Measurements from ENCODE around the gene MYADML2. TPM values are rescaled to one million over a fixed set of nuclear protein-coding genes. Genes with fewer than 3 reads are reported as not detected.

The MYADML2 gene
- total and polyA plus RNA-seq, 10 donors = not detected

DNA sequence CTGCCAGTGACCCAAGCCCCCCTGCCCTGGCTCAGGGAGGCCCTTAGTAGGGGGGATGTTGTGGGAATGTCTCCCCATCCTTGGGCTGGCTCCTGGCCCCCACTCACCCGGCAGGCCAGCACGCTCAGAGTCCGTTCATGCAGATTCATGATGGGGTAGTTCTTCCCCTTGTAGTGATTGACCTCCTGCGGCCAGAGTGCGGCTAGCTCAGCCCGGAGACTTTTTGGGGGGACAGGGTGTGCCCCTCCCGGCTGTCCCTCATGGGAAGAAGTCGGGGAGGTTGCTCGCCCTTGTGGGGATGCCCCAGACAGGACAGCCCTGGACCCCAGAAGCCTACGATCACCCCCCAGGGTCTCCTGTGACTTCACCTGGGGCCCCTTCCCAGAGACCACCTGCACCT lies 41.0 kb downstream of the MYADML2 start:
- intact Hi-C loops (cut with DNase I; ENCODE audit: low total_unique reads) = no loop called here
- Histone ChIP-seq H3K36me3 (peaks cover 0 to 63% (median 15%) of the 10 kb centered on the region in 6 donors), H3K9me3 (no peaks in the 10 kb centered on the region), H3K27me3 (replicated peaks in 1 of 7) (peaks cover 0 to 26% (median 16%) of the 10 kb centered on the region in 7 donors), H3K4me1 (peaks cover 8 to 43% (median 35%) of the 10 kb centered on the region in 6 donors), H3K4me3 (no peak overlapping the region), H3K27ac (no peak overlapping the region)
- 90 to 99% (median 96%) methylated on average over 10 of the region's 10 CpGs for WGBS, 5 donors
- no peak for DNase-seq
- TF ChIP-seq, protein P1, sequence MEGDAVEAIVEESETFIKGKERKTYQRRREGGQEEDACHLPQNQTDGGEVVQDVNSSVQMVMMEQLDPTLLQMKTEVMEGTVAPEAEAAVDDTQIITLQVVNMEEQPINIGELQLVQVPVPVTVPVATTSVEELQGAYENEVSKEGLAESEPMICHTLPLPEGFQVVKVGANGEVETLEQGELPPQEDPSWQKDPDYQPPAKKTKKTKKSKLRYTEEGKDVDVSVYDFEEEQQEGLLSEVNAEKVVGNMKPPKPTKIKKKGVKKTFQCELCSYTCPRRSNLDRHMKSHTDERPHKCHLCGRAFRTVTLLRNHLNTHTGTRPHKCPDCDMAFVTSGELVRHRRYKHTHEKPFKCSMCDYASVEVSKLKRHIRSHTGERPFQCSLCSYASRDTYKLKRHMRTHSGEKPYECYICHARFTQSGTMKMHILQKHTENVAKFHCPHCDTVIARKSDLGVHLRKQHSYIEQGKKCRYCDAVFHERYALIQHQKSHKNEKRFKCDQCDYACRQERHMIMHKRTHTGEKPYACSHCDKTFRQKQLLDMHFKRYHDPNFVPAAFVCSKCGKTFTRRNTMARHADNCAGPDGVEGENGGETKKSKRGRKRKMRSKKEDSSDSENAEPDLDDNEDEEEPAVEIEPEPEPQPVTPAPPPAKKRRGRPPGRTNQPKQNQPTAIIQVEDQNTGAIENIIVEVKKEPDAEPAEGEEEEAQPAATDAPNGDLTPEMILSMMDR (IDR thresholded peaks at IDR 0.05 in 8 of 11, conservative IDR thresholded peaks at IDR 0.05 in 3 of 11) = no peak
- TF ChIP-seq POLR2AphosphoS5 (IDR thresholded peaks at IDR 0.05) (no peak), POLR2A (IDR thresholded peaks at IDR 0.05) (no peak)

DNA sequence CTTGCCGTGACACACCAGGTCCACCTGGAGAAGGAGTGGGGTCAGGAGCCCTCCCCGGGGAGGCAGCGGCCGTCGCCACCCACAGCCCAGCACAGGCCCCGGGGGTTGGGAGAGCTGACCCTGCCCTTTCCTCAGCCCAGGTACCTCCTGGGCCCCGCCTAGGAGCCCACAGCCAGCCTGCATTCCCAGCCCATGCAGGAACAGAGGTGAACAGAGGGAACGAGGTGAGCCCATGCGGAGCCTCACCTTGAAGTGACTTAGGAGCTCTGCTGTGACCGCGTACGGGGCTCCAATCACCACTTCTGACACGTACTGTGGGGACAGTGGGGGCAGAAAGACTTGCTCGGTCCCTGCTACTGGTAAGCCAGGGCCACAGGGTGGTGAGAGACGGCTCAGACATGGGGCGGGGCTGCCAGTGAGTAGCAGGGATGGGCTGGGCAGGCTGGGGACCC lies 41.6 kb downstream of the MYADML2 start:
- TF ChIP-seq POLR2AphosphoS5 (IDR thresholded peaks at IDR 0.05) (no peak), POLR2A (IDR thresholded peaks at IDR 0.05) (no peak)
- TF ChIP-seq, protein P1 (IDR thresholded peaks at IDR 0.05 in 8 of 11, conservative IDR thresholded peaks at IDR 0.05 in 3 of 11) = no peak
- WGBS, 5 donors = 94 to 97% (median 96%) methylated on average over 14 to 16 of the region's 16 CpGs

DNA sequence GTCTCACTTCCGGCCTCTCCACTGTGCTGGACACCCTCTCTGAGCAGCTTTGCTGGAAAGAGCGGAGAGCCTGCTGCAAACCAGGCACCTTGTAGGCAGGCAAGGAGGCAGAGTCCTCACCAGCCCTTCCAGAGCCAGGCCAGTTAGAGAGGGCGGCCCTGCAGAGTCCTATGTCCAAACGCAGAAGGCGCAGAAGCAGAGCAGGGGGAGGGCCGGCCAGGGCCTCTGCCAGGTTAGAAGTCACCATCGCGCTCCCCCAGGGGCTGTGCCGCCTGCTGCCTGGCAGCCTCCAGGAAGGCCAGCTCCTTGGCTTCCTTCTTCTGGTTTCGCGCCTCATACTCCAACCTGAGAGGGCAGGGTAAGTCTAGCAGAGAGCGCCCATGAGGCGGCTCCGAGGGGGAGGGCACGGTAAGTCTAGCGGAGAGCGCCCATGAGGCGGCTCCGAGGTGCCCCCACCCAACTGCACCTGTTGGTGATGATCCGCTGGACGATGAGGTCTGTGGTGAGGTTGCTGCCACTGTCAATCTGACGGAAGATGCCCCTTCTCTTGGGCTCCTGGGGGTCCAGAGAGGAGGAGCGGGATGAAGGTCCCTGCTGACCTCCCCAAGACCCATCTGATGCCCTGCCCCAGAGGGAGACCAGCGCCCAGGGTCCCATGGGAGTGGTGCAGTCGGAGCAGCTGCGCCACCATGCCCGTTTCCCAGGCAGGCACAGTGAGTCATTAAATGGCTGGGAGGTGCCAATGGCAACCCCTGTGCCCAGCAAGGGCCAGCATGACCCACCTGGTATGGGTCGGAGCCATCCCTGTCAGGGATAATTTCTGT lies 42.2 kb downstream of the MYADML2 start:
- TF ChIP-seq POLR2AphosphoS5 (IDR thresholded peaks at IDR 0.05) (no peak), POLR2A (IDR thresholded peaks at IDR 0.05) (no peak)
- TF ChIP-seq, protein P1 (IDR thresholded peaks at IDR 0.05 in 8 of 11, conservative IDR thresholded peaks at IDR 0.05 in 3 of 11) = no peak
- peaks cover 0 to 75% (median 24%) of the 10 kb centered on the region in 6 donors for H3K36me3 ChIP-seq
- peaks cover 0 to 32% (median 24%) of the 10 kb centered on the region in 6 donors for H3K4me1 ChIP-seq
- peaks cover 0 to 29% (median 16%) of the 10 kb centered on the region in 7 donors for H3K27me3 ChIP-seq (replicated peaks in 1 of 7)
- 90 to 96% (median 94%) methylated on average over 21 to 28 of the region's 28 CpGs for WGBS, 5 donors
- DNase-seq = no peak
- no peaks in the 10 kb centered on the region for H3K9me3 ChIP-seq
- H3K27ac ChIP-seq = no peak overlapping the region
- intact Hi-C loops (cut with DNase I; ENCODE audit: low total_unique reads) = no loop called here
- no peak overlapping the region for H3K4me3 ChIP-seq

More for the DNA sequence above, 41.6 kb downstream of the MYADML2 start:
- no peak for DNase-seq
- Histone ChIP-seq H3K9me3 (no peaks in the 10 kb centered on the region), H3K4me3 (no peak overlapping the region), H3K36me3 (peaks cover 0 to 68% (median 17%) of the 10 kb centered on the region in 6 donors), H3K4me1 (peaks cover 6 to 38% (median 31%) of the 10 kb centered on the region in 6 donors), H3K27me3 (replicated peaks in 1 of 7) (peaks cover 0 to 29% (median 16%) of the 10 kb centered on the region in 7 donors), H3K27ac (no peak overlapping the region)
- intact Hi-C loops (cut with DNase I; ENCODE audit: low total_unique reads) = no loop called here
